Ascending aorta (tissue), 2 donors: ENCODE measurements around the gene NINJ2. TPM values are rescaled to one million over a fixed set of nuclear protein-coding genes. Genes with fewer than 3 reads are reported as not detected.

Experiments used
- DNase-seq, 2 donors: peaks; one replicate each; pipeline ENCODE4 v3.0.0-alpha.2; 2019; ENCODE audit warnings: low spot score in 2 of 2
- H3K27ac ChIP-seq, 2 donors: fragments of 200-600 bp; sonication (generic); one replicate each; pipeline ENCODE4 v1.5.1; 2016 to 2017; ENCODE audit warnings: mild to moderate bottlenecking in 1 of 2
- H3K27me3 ChIP-seq: fragments of 200-600 bp; sonication (generic); one replicate; pipeline ENCODE4 v1.5.1; 2017
- H3K36me3 ChIP-seq, 2 donors: fragments of 200-600 bp; sonication (generic); one replicate each; pipeline ENCODE4 v1.5.1; 2016
- H3K4me1 ChIP-seq, 2 donors: fragments of 200-600 bp; sonication (generic); one replicate each; pipeline ENCODE4 v1.5.1; 2016 to 2017; ENCODE audit warnings: mild to moderate bottlenecking in 1 of 2
- H3K4me3 ChIP-seq, 2 donors: fragments of 200-600 bp; sonication (generic); one replicate each; pipeline ENCODE4 v1.5.1; 2016 to 2017; ENCODE audit warnings: mild to moderate bottlenecking in 1 of 2
- H3K9me3 ChIP-seq, 2 donors: fragments of 200-600 bp; sonication (generic); one replicate each; pipeline ENCODE4 v1.5.1; 2016
- intact Hi-C: fragments of 100-400 bp; cut with DNase I; formaldehyde crosslinking; loops from one replicate; pipeline ENCODE4 v1.15.1; 2023
- total RNA-seq: library from RNA; depleted of rRNA; stranded (reverse); fragments of >200 nt; gene quantifications from one replicate; pipeline ENCODE4 v1.1.0, GENCODE V29; 2016
- TF ChIP-seq, protein P1 (sequence below), 3 experiments: fragments of 200-600 bp in 2 of 3; fragments of 450-650 bp in 1 of 3; sonication (generic) in 2 of 3; IDR thresholded peaks; one replicate each; pipeline ENCODE4 v1.5.1; 2016 to 2019; ENCODE audit warnings: antibody characterized with exemption in 3 of 3, mild to moderate bottlenecking in 1 of 3, moderate library complexity in 1 of 3

The NINJ2 gene
- total RNA-seq, 1 donor from 2014 or later: 24.1 TPM

DNA sequence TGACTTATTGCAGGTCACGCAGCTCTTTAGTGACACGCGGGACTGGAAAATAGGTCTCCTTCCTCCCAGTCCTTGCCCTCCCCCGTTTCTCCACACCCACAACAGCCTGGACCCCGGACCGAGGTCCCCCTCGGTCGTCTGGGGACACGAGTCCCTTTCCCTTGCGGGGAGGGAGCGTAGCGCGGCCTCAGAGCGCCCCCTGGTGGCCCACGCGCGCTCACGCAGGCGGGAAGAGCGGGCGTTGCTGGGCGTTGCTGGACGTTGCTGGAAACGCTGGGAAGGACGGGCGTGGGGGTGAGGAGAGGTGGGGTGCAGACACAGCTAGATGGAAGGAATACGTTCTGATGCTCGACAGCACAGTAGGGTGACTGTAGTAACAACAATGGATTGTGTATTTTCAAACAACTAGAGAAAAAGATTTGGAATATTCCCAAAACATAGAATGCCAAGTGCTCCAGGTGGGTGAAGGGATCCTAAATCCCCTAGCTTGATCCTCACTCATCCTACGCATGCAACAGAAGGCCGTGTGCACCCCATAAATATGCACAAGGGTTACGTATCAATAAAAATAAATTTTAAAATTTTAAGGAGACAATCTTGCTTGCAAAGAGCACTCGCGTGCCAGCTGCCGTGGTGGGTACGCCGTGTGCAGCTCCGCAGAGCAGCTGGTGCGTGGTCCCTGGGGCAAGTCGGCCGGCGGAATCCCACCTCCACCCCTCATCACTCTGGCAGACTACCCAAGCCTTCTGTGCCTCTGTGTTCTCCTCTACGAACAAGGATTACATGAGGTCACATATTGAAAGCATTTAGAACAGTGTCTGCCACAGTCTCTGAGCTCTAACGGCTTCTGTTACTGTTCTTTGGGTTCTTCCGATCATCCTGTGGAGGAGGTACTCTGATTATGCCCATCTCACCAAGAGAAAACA, 116.1 kb downstream of the NINJ2 start:
- DNase-seq: peak in 1 of 2 donors; percentile 79
- H3K27ac ChIP-seq: no peak overlapping the region
- no peaks in the 10 kb centered on the region for H3K9me3 ChIP-seq
- H3K27me3 ChIP-seq: no peaks in the 10 kb centered on the region
- intact Hi-C loops: loop anchor here (1.0 to 2.0 kb wide), 3 partner anchors 46 to 104 kb away; no protein-coding TSS in a partner anchor
- peaks cover 6 to 23% of the 10 kb centered on the region in 2 donors for H3K36me3 ChIP-seq
- H3K4me3 ChIP-seq: no peak overlapping the region
- TF ChIP-seq, protein P1, sequence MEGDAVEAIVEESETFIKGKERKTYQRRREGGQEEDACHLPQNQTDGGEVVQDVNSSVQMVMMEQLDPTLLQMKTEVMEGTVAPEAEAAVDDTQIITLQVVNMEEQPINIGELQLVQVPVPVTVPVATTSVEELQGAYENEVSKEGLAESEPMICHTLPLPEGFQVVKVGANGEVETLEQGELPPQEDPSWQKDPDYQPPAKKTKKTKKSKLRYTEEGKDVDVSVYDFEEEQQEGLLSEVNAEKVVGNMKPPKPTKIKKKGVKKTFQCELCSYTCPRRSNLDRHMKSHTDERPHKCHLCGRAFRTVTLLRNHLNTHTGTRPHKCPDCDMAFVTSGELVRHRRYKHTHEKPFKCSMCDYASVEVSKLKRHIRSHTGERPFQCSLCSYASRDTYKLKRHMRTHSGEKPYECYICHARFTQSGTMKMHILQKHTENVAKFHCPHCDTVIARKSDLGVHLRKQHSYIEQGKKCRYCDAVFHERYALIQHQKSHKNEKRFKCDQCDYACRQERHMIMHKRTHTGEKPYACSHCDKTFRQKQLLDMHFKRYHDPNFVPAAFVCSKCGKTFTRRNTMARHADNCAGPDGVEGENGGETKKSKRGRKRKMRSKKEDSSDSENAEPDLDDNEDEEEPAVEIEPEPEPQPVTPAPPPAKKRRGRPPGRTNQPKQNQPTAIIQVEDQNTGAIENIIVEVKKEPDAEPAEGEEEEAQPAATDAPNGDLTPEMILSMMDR (IDR thresholded peaks at IDR 0.05): peak; percentile 99 to 100 (median 99)
- H3K4me1 ChIP-seq: peaks cover 0 to 16% of the 10 kb centered on the region in 2 donors

DNA sequence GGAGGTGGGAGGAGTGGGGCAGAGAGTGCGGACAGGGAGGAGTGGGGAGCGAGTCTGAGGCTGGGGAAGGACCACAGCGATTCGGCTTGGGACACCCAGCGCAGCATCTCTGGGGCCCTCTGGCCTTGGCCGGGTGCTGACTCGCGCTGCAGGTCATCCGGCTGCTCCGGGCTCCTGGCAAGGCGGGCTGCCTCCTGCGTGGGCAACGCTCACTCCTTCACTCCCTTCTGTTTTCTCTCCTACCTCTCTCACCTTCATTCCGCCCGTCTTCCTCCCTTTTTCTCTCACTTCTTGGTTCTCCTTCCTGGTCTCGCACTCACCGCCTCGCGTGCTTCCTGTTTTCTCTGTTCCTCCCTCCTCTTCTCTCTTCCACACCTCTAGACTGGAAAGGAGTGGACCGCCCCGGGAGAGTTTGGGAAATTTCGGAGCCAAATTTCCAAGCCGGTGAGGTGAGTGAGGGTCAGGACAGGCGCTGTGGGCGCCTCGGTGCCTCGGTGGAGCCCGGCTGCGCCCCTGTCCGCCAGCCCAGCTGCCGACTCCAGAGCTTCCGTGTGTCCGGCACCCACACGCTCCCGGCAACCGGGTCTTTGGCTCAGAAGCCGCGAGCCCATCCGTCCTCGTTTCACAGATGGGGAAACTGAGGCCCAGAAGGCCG, 116.9 kb downstream of the NINJ2 start:
- Histone ChIP-seq H3K36me3 (peaks cover 6 to 23% of the 10 kb centered on the region in 2 donors), H3K27me3 (no peaks in the 10 kb centered on the region), H3K27ac (no peak overlapping the region), H3K4me3 (no peak overlapping the region), H3K9me3 (no peaks in the 10 kb centered on the region), H3K4me1 (peaks cover under 1 to 11% of the 10 kb centered on the region in 2 donors)
- intact Hi-C loops: loop anchor here (2.0 kb wide), 2 partner anchors 46 to 104 kb away; no protein-coding TSS in a partner anchor
- no peak for DNase-seq
- TF ChIP-seq, protein P1 (IDR thresholded peaks at IDR 0.05): no peak

DNA sequence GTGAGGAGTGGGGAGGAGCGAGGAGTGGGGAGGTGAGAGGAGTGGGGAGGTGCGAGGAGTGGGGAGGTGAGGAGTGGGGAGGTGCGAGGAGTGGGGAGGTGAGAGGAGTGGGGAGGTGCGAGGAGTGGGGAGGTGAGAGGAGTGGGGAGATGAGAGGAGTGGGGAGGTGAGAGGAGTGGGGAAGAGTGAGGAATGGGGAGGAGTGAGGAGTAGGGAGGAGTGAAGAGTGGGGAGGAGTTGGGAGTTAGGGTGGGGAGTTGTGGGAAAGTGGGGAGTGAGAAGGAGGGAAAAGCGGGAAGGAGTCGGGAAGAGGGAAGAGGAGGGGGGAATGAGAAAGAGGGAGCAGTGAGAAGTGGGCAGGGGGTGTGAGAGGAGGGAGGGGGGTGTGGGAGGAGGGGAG, 117.4 kb downstream of the NINJ2 start:
- Histone ChIP-seq H3K27ac (no peak overlapping the region), H3K27me3 (no peaks in the 10 kb centered on the region), H3K4me1 (peaks cover 5 to 17% of the 10 kb centered on the region in 2 donors), H3K4me3 (no peak overlapping the region), H3K9me3 (no peaks in the 10 kb centered on the region), H3K36me3 (peaks cover 6 to 20% of the 10 kb centered on the region in 2 donors)
- TF ChIP-seq, protein P1 (IDR thresholded peaks at IDR 0.05): no peak
- intact Hi-C loops: loop anchor here (2.0 kb wide), 2 partner anchors 45 to 103 kb away; no protein-coding TSS in a partner anchor
- no peak for DNase-seq

DNA sequence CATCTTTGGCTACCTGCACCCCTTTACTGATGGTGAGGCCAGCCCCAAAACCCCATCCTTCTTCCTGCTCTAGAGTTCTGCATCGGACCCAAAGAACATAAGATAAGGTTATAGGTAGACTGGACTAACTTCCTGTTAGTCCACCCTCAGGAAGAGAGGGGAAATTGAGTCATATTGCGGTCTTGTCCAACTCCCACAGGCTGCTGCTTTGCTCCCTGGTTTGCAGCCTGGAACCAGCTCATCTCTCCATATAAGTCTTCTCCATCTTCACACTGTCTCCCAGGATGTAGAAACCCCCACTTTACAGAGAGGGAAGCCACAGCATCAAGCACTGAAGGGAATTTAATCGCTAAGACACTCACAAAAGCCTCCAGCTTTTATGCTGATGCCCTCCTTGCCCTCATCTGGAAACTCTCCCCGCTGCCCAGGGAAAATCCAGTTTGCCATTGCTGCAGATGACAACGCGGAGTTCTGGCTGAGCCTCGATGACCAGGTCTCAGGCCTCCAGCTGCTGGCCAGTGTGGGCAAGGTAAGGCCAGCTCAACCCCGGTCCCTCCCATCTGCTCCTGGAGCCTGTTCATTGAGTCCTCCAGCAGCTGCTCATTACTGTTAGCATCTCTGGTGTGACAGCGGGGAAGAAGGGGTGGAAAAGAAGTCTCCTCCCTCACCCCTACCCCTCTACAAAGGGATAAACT, 118.2 kb downstream of the NINJ2 start:
- H3K4me3 ChIP-seq: no peak overlapping the region
- H3K4me1 ChIP-seq: peaks cover 5 to 18% of the 10 kb centered on the region in 2 donors
- no peaks in the 10 kb centered on the region for H3K9me3 ChIP-seq
- TF ChIP-seq, protein P1 (IDR thresholded peaks at IDR 0.05): no peak
- H3K27me3 ChIP-seq: no peaks in the 10 kb centered on the region
- no peak overlapping the region for H3K27ac ChIP-seq
- DNase-seq: no peak
- peaks cover 6 to 14% of the 10 kb centered on the region in 2 donors for H3K36me3 ChIP-seq
- intact Hi-C loops: no loop called here

DNA sequence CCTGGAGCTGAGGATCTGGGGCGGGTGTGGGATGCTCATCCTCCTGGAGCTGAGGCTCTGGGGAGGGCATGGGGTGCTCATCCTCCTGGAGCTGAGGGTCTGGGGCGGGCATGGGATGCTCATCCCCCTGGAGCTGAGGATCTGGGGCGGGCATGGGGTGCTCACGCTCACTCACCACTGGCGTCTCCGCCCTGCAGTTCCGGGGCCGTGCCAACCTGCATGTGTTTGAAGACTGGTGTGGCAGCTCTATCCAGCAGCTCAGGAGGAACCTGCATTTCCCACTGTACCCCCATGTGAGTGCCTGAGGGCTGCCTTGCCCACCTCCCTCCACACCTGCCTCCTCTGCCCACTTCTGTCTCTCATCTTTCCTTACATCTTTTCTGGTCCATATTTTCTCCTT, 119.1 kb downstream of the NINJ2 start:
- TF ChIP-seq, protein P1 (IDR thresholded peaks at IDR 0.05): no peak
- Histone ChIP-seq H3K27me3 (no peaks in the 10 kb centered on the region), H3K4me1 (peaks cover 5 to 18% of the 10 kb centered on the region in 2 donors), H3K36me3 (peaks cover 6 to 9% of the 10 kb centered on the region in 2 donors), H3K4me3 (no peak overlapping the region), H3K27ac (no peak overlapping the region), H3K9me3 (no peaks in the 10 kb centered on the region)
- no peak for DNase-seq
- intact Hi-C loops: no loop called here
